ENCODE results near the gene IL1RAPL2. TPM values are rescaled to one million over a fixed set of nuclear protein-coding genes. Genes with fewer than 3 reads are reported as not detected.

IL1RAPL2 gene
- polyA plus RNA-seq, 2 of the 4 experiments (the other 2 are of a cell fraction) = not detected

DNA sequence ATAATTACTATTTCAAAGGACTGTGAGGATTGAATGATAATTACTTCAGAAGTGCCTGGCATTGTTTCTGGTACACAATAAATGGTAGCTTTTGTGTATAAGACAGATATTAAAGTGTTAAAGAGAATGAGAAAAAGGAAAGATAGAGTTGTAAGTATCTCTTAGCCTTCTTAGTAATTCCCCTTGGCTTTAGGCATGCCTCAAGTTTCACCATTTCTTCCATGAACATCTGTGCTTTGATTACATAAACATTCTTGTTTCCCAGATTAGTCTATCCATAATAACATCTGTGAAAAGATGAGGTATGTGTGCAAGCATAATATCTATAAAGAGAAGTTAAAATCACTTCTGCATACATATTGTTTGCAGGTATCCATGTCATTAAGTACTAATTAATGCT is 885.4 kb downstream of the IL1RAPL2 start:
- TF ChIP-seq HEYL (CRISPR knock-in tag; IDR thresholded peaks at IDR 0.05) (no peak), HOXA7 (CRISPR knock-in tag; IDR thresholded peaks at IDR 0.05) (no peak), ZC3H11A (IDR thresholded peaks at IDR 0.05) (no peak), NFE2L2 (conservative IDR thresholded peaks at IDR 0.05; ENCODE audit: low read length) (no peak), SMC3 (IDR thresholded peaks at IDR 0.05) (no peak), ZSCAN20 (CRISPR knock-in tag; IDR thresholded peaks at IDR 0.05) (no peak), PHF8 (IDR thresholded peaks at IDR 0.05; ENCODE audit: borderline replicate concordance, low read depth) (no peak), EP300 (IDR thresholded peaks at IDR 0.05) (no peak), MYC (IDR thresholded peaks at IDR 0.05; ENCODE audit: borderline replicate concordance, low read length) (no peak), NR3C1 (IDR thresholded peaks at IDR 0.05) (no peak), MAZ (IDR thresholded peaks at IDR 0.05; ENCODE audit: borderline replicate concordance, low read depth, low read length) (no peak), NPAS2 (CRISPR knock-in tag; IDR thresholded peaks at IDR 0.05; ENCODE audit: borderline replicate concordance) (no peak), FOXS1 (CRISPR knock-in tag; IDR thresholded peaks at IDR 0.05) (no peak), TFCP2L1 (CRISPR knock-in tag; IDR thresholded peaks at IDR 0.05) (no peak), RAD21 (conservative IDR thresholded peaks at IDR 0.05 in 1 of 2, IDR thresholded peaks at IDR 0.05 in 1 of 2) (no peak), RFX5 (IDR thresholded peaks at IDR 0.05) (no peak), CBX8 (IDR thresholded peaks at IDR 0.05) (no peak), ZNF302 (CRISPR knock-in tag; IDR thresholded peaks at IDR 0.05) (no peak)
- TF ChIP-seq, protein P1, sequence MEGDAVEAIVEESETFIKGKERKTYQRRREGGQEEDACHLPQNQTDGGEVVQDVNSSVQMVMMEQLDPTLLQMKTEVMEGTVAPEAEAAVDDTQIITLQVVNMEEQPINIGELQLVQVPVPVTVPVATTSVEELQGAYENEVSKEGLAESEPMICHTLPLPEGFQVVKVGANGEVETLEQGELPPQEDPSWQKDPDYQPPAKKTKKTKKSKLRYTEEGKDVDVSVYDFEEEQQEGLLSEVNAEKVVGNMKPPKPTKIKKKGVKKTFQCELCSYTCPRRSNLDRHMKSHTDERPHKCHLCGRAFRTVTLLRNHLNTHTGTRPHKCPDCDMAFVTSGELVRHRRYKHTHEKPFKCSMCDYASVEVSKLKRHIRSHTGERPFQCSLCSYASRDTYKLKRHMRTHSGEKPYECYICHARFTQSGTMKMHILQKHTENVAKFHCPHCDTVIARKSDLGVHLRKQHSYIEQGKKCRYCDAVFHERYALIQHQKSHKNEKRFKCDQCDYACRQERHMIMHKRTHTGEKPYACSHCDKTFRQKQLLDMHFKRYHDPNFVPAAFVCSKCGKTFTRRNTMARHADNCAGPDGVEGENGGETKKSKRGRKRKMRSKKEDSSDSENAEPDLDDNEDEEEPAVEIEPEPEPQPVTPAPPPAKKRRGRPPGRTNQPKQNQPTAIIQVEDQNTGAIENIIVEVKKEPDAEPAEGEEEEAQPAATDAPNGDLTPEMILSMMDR (IDR thresholded peaks at IDR 0.05) = no peak
- FAIRE-seq (peak; percentile 18), ATAC-seq (no peak), DNase-seq (ENCODE audit: low read depth in 1 of 2, low spot score in 1 of 2) (no peak)
- Histone ChIP-seq H3K4me1 (no peaks in the 10 kb centered on the region), H3K9me3 (no peaks in the 10 kb centered on the region), H3K27ac (no peak overlapping the region), H3K4me2 (no peak overlapping the region), H3K4me3 (no peak overlapping the region)
- CTCF ChIA-PET = no interaction called here
- POLR2A ChIA-PET = no interaction called here

DNA sequence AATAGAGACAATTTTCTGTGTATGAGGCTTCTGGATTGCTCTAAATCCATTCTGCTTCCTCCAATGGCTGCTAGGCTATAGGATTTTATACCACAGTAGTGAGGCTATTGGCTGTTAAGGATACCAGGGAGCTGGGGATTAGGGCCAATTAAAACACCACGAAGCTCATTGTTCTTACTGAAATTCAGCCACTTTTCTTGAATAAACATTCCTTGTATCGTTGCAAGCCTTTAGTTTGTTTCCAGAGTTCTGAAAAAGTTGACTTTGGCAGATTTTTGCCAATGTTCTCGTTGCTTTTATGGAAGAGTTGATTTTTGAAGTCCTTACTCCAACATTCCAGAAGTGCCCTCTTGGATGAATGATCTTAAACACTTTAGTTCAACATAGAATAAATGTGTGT is 892.8 kb downstream of the IL1RAPL2 start:
- Histone ChIP-seq H3K4me3 (no peak overlapping the region), H3K9me3 (no peaks in the 10 kb centered on the region), H3K27ac (no peak overlapping the region), H3K4me1 (no peaks in the 10 kb centered on the region), H3K4me2 (no peak overlapping the region)
- POLR2A ChIA-PET = no interaction called here
- no peak for FAIRE-seq
- DNase-seq (ENCODE audit: low read depth in 1 of 2, low spot score in 1 of 2) = no peak
- ATAC-seq = no peak
- TF ChIP-seq ZSCAN20 (CRISPR knock-in tag; IDR thresholded peaks at IDR 0.05) (no peak), PHF8 (IDR thresholded peaks at IDR 0.05; ENCODE audit: borderline replicate concordance, low read depth) (no peak), ZNF302 (CRISPR knock-in tag; IDR thresholded peaks at IDR 0.05) (no peak), HOXB13 (CRISPR knock-in tag; IDR thresholded peaks at IDR 0.05; ENCODE audit: low read depth) (no peak)
- TF ChIP-seq, protein P2, sequence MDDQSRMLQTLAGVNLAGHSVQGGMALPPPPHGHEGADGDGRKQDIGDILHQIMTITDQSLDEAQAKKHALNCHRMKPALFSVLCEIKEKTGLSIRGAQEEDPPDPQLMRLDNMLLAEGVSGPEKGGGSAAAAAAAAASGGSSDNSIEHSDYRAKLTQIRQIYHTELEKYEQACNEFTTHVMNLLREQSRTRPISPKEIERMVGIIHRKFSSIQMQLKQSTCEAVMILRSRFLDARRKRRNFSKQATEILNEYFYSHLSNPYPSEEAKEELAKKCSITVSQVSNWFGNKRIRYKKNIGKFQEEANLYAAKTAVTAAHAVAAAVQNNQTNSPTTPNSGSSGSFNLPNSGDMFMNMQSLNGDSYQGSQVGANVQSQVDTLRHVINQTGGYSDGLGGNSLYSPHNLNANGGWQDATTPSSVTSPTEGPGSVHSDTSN (IDR thresholded peaks at IDR 0.05) = no peak
- TF ChIP-seq, protein P3, sequence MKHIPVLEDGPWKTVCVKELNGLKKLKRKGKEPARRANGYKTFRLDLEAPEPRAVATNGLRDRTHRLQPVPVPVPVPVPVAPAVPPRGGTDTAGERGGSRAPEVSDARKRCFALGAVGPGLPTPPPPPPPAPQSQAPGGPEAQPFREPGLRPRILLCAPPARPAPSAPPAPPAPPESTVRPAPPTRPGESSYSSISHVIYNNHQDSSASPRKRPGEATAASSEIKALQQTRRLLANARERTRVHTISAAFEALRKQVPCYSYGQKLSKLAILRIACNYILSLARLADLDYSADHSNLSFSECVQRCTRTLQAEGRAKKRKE (CRISPR knock-in tag; IDR thresholded peaks at IDR 0.05; ENCODE audit: low read depth) = no peak
- TF ChIP-seq, protein P4, sequence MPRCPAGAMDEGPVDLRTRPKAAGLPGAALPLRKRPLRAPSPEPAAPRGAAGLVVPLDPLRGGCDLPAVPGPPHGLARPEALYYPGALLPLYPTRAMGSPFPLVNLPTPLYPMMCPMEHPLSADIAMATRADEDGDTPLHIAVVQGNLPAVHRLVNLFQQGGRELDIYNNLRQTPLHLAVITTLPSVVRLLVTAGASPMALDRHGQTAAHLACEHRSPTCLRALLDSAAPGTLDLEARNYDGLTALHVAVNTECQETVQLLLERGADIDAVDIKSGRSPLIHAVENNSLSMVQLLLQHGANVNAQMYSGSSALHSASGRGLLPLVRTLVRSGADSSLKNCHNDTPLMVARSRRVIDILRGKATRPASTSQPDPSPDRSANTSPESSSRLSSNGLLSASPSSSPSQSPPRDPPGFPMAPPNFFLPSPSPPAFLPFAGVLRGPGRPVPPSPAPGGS (IDR thresholded peaks at IDR 0.05) = no peak
- WGBS (ENCODE audit: missing lambda C conversion rate) = 3% methylated on average over 3 of the region's 3 CpGs
- CTCF ChIA-PET = no interaction called here
